Stimulated activated CD4-positive, alpha-beta T cell treated with anti-CD3 and anti-CD28 coated beads, Interleukin-4, amount 100 ng/mL, for 1 hour (primary cell): ENCODE data around the gene CRBN.

Source experiments
- DNase-seq: peaks from one replicate; pipeline ENCODE4 v3.0.0-alpha.2; 2020

Gene CRBN

GRCh38 chr3:3170998-3171397 is 8.5 kb downstream of the CRBN start:
- no peak for DNase-seq

GRCh38 chr3:3165650-3166049 is 13.8 kb downstream of the CRBN start:
- DNase-seq, result no peak

GRCh38 chr3:3165241-3165640 is 14.2 kb downstream of the CRBN start:
- no peak for DNase-seq

- no peak for DNase-seq
Observed at GRCh38 chr3:3160826-3161225, 18.7 kb downstream of the CRBN start.

GRCh38 chr3:3157484-3157883 is 22.0 kb downstream of the CRBN start:
- no peak for DNase-seq

GRCh38 chr3:3154879-3155610 is 24.4 kb downstream of the CRBN start:
- DNase-seq, result no peak

- no peak for DNase-seq
Observed at GRCh38 chr3:3151513-3151912, 28.0 kb downstream of the CRBN start.

GRCh38 chr3:3149560-3149959 is 29.9 kb downstream of the CRBN start:
- no peak for DNase-seq

- DNase-seq, result no peak
Observed at GRCh38 chr3:3145831-3146230, 33.7 kb downstream of the CRBN start.

- no peak for DNase-seq
Observed at GRCh38 chr3:3141939-3142338, 37.6 kb downstream of the CRBN start.

GRCh38 chr3:3137526-3137925 is 42.0 kb downstream of the CRBN start:
- DNase-seq, result no peak

GRCh38 chr3:3134750-3135448 is 44.6 kb downstream of the CRBN start:
- no peak for DNase-seq

- DNase-seq, result no peak
Observed at GRCh38 chr3:3133500-3133899, 46.0 kb downstream of the CRBN start.

- DNase-seq, result no peak
Observed at GRCh38 chr3:3129579-3129978, 49.9 kb downstream of the CRBN start.

- DNase-seq, result peak; percentile 19
Observed at GRCh38 chr3:3127432-3128010, 52.0 kb downstream of the CRBN start.

GRCh38 chr3:3126477-3127431 is 52.7 kb downstream of the CRBN start, which contains the start of gene TRNT1:
TRNT1 (plus strand) TSS chr3:3126940; CDS start chr3:3129041, 2,101 bp downstream.
- peak; percentile 98 for DNase-seq

GRCh38 chr3:3125977-3126376 is 53.5 kb downstream of the CRBN start:
- DNase-seq, result no peak

- no peak for DNase-seq
Observed at GRCh38 chr3:3119393-3119851, 60.1 kb downstream of the CRBN start.

- DNase-seq, result no peak
Observed at GRCh38 chr3:3117651-3118050, 61.8 kb downstream of the CRBN start.

GRCh38 chr3:3113042-3113709 is 66.3 kb downstream of the CRBN start:
- no peak for DNase-seq

- no peak for DNase-seq
Observed at GRCh38 chr3:3110749-3111361, 68.6 kb downstream of the CRBN start.

GRCh38 chr3:3110299-3110630 is 69.2 kb downstream of the CRBN start, which contains the start of gene IL5RA:
IL5RA (minus strand) TSS chr3:3110374; CDS start chr3:3104984, 5,390 bp downstream.
- DNase-seq, result no peak
